HG02678 (cell line): ENCODE measurements around the gene SPON1.

ENCODE experiments used
- ATAC-seq: cut with Tn5 transposase; IDR thresholded peaks from one replicate; pipeline ENCODE4 v1.9.1; 2021; ENCODE audit warnings: mild to moderate bottlenecking, moderate library complexity; ENCODE audit not compliant: unreplicated experiment

Gene SPON1

GRCh38 chr11:14179116-14179820 lies 216.7 kb downstream of the SPON1 start:
- no peak for ATAC-seq

GRCh38 chr11:14181121-14181520 lies 218.6 kb downstream of the SPON1 start:
- ATAC-seq: no peak

- ATAC-seq: no peak
These were observed 220.4 kb downstream of the SPON1 start for GRCh38 chr11:14182833-14183364.

GRCh38 chr11:14184028-14184940 lies 221.8 kb downstream of the SPON1 start:
- ATAC-seq: no peak

- no peak for ATAC-seq
These were observed 222.9 kb downstream of the SPON1 start for GRCh38 chr11:14185461-14185860.

GRCh38 chr11:14186046-14186775 lies 223.7 kb downstream of the SPON1 start:
- ATAC-seq: no peak

GRCh38 chr11:14189874-14190273 lies 227.4 kb downstream of the SPON1 start:
- no peak for ATAC-seq

- ATAC-seq: no peak
These were observed 228.7 kb downstream of the SPON1 start for GRCh38 chr11:14190992-14191778.

- ATAC-seq: no peak
These were observed 231.1 kb downstream of the SPON1 start for GRCh38 chr11:14193644-14194043.

GRCh38 chr11:14202251-14203196 lies 240.0 kb downstream of the SPON1 start:
- peak; percentile 50 for ATAC-seq

- ATAC-seq: no peak
These were observed 240.8 kb downstream of the SPON1 start for GRCh38 chr11:14203321-14203720.

- ATAC-seq: no peak
These were observed 250.5 kb downstream of the SPON1 start for GRCh38 chr11:14212986-14213385.

GRCh38 chr11:14218728-14219127 lies 256.2 kb downstream of the SPON1 start:
- ATAC-seq: no peak

GRCh38 chr11:14223636-14224288 lies 261.2 kb downstream of the SPON1 start:
- ATAC-seq: no peak

GRCh38 chr11:14224395-14224794 lies 261.9 kb downstream of the SPON1 start:
- ATAC-seq: no peak

GRCh38 chr11:14225666-14226065 lies 263.1 kb downstream of the SPON1 start:
- no peak for ATAC-seq

- ATAC-seq: no peak
These were observed 265.8 kb downstream of the SPON1 start for GRCh38 chr11:14228356-14228755.

- ATAC-seq: no peak
These were observed 266.9 kb downstream of the SPON1 start for GRCh38 chr11:14229472-14229871.

- ATAC-seq: no peak
These were observed 267.9 kb downstream of the SPON1 start for GRCh38 chr11:14230407-14230806.
